Ascending aorta (tissue), 2 donors: ENCODE measurements around the gene KCNIP3. TPM values are rescaled to one million over a fixed set of nuclear protein-coding genes. Genes with fewer than 3 reads are reported as not detected.

Source experiments
- DNase-seq, 2 donors: peaks; one replicate each; pipeline ENCODE4 v3.0.0-alpha.2; 2019; ENCODE audit warnings: low spot score in 2 of 2
- H3K27ac ChIP-seq, 2 donors: fragments of 200-600 bp; sonication (generic); one replicate each; pipeline ENCODE4 v1.5.1; 2016 to 2017; ENCODE audit warnings: mild to moderate bottlenecking in 1 of 2
- H3K27me3 ChIP-seq: fragments of 200-600 bp; sonication (generic); one replicate; pipeline ENCODE4 v1.5.1; 2017
- H3K36me3 ChIP-seq, 2 donors: fragments of 200-600 bp; sonication (generic); one replicate each; pipeline ENCODE4 v1.5.1; 2016
- H3K4me1 ChIP-seq, 2 donors: fragments of 200-600 bp; sonication (generic); one replicate each; pipeline ENCODE4 v1.5.1; 2016 to 2017; ENCODE audit warnings: mild to moderate bottlenecking in 1 of 2
- H3K4me3 ChIP-seq, 2 donors: fragments of 200-600 bp; sonication (generic); one replicate each; pipeline ENCODE4 v1.5.1; 2016 to 2017; ENCODE audit warnings: mild to moderate bottlenecking in 1 of 2
- H3K9me3 ChIP-seq, 2 donors: fragments of 200-600 bp; sonication (generic); one replicate each; pipeline ENCODE4 v1.5.1; 2016
- intact Hi-C: fragments of 100-400 bp; cut with DNase I; formaldehyde crosslinking; loops from one replicate; pipeline ENCODE4 v1.15.1; 2023
- total RNA-seq: library from RNA; depleted of rRNA; stranded (reverse); fragments of >200 nt; gene quantifications from one replicate; pipeline ENCODE4 v1.1.0, GENCODE V29; 2016
- TF ChIP-seq, protein P1 (sequence below), 3 experiments: fragments of 200-600 bp in 2 of 3; fragments of 450-650 bp in 1 of 3; sonication (generic) in 2 of 3; IDR thresholded peaks; one replicate each; pipeline ENCODE4 v1.5.1; 2016 to 2019; ENCODE audit warnings: antibody characterized with exemption in 3 of 3, mild to moderate bottlenecking in 1 of 3, moderate library complexity in 1 of 3

KCNIP3 gene
- total RNA-seq, 1 donor from 2014 or later: 5.2 TPM

DNA sequence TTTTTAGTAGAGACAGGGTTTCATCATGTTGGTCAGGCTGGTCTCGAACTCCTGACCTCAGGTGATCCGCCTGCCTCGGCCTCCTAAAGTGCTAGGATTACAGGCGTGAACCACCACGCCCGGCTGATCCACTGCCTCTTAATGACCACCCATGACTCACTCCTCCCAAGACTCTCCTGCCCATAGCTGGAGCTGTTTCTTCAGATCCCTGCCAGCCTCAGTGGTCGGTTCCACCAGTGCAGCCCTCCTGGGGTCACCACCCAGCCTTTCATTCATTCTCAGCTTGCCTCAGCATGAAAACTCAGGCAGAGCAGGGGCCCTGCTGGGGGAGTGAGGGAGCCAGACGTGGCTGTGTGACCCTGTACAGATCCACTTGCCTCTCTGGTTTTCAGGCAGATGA lies 12.5 kb downstream of the KCNIP3 start:
- TF ChIP-seq, protein P1, sequence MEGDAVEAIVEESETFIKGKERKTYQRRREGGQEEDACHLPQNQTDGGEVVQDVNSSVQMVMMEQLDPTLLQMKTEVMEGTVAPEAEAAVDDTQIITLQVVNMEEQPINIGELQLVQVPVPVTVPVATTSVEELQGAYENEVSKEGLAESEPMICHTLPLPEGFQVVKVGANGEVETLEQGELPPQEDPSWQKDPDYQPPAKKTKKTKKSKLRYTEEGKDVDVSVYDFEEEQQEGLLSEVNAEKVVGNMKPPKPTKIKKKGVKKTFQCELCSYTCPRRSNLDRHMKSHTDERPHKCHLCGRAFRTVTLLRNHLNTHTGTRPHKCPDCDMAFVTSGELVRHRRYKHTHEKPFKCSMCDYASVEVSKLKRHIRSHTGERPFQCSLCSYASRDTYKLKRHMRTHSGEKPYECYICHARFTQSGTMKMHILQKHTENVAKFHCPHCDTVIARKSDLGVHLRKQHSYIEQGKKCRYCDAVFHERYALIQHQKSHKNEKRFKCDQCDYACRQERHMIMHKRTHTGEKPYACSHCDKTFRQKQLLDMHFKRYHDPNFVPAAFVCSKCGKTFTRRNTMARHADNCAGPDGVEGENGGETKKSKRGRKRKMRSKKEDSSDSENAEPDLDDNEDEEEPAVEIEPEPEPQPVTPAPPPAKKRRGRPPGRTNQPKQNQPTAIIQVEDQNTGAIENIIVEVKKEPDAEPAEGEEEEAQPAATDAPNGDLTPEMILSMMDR (IDR thresholded peaks at IDR 0.05): no peak
- H3K9me3 ChIP-seq: no peaks in the 10 kb centered on the region
- peaks cover 0 to 1% of the 10 kb centered on the region in 2 donors for H3K4me1 ChIP-seq
- DNase-seq: no peak
- H3K27me3 ChIP-seq: no peaks in the 10 kb centered on the region
- H3K4me3 ChIP-seq: no peak overlapping the region
- H3K27ac ChIP-seq: no peak overlapping the region
- no peaks in the 10 kb centered on the region for H3K36me3 ChIP-seq
- intact Hi-C loops: no loop called here

DNA sequence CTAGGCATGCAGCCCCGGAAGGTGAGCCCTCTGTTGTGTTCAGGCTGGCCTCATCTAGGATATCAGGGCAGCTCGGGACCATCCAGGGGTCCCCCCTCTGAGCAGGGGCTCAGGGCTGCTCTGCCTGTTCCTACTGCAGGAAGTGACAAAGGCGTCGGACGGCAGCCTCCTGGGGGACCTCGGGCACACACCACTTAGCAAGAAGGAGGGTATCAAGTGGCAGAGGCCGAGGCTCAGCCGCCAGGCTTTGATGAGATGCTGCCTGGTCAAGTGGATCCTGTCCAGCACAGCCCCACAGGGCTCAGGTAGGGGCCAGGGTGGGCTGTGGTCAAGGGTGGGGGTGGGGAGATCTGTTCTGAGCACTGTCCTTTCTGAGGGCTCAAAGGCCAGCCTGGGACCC lies 13.1 kb downstream of the KCNIP3 start:
- H3K27ac ChIP-seq: no peak overlapping the region
- TF ChIP-seq, protein P1 (IDR thresholded peaks at IDR 0.05): no peak
- no peaks in the 10 kb centered on the region for H3K4me1 ChIP-seq
- H3K4me3 ChIP-seq: no peak overlapping the region
- intact Hi-C loops: no loop called here
- H3K9me3 ChIP-seq: no peaks in the 10 kb centered on the region
- H3K36me3 ChIP-seq: no peaks in the 10 kb centered on the region
- no peaks in the 10 kb centered on the region for H3K27me3 ChIP-seq
- no peak for DNase-seq

DNA sequence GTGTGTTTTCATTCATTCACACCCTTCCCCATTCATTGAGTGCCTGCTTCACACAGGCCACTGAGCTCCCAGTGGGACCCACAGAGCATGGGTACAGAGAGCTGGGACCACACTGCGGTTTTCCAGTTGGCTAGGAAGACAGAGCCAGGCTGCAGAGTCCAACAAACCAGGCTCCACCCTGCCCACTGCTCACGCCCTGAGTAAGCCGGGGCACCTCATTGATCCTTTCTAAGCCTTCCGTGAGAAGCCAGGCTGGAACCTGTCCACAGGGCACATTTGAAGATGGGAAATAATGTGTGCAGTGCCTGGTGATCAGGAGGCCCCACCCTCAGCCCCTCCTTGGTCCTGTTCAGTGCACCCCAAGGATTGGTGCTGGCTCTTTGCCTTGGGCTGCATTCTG lies 13.5 kb downstream of the KCNIP3 start:
- Histone ChIP-seq H3K27me3 (no peaks in the 10 kb centered on the region), H3K36me3 (no peaks in the 10 kb centered on the region), H3K27ac (no peak overlapping the region), H3K4me1 (no peaks in the 10 kb centered on the region), H3K9me3 (no peaks in the 10 kb centered on the region), H3K4me3 (no peak overlapping the region)
- intact Hi-C loops: no loop called here
- TF ChIP-seq, protein P1 (IDR thresholded peaks at IDR 0.05): no peak
- no peak for DNase-seq

DNA sequence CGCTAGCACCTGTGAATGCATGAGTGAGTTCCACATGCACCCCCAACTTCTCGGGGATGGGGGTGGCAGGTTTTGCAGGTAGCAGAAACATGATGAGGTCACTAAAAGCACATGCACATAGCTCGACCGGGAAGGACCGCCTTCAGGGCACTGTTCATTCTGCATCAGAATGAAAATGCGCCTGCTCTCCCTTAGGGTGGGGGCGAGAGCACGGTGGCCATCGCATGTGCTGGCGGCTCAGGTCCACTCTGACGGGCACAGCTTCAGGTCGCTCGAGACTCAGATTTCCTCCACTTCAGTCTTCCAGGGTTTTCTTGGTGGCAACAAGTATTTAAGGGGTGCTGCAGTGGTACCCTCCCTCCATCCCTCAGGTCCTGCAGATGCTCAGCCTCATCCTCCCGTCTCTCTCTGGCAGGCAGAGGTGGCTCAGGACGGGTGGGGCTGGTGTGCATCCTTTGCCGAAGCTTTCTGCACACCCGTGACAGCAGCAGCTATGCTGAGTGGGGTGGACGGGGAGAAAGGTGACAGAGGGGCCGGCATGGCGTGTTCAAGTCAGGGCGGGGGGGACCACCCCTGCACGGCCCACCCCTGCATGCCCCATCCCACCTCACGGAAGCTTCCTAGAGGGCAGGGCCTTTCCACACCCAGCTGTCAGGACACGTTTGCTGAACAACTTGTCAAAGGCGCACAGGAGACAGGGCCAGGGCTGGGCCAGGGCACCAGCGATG lies 14.8 kb downstream of the KCNIP3 start:
- TF ChIP-seq, protein P1 (IDR thresholded peaks at IDR 0.05): no peak
- Histone ChIP-seq H3K4me1 (no peaks in the 10 kb centered on the region), H3K36me3 (no peaks in the 10 kb centered on the region), H3K27ac (no peak overlapping the region), H3K9me3 (no peaks in the 10 kb centered on the region), H3K4me3 (no peak overlapping the region), H3K27me3 (no peaks in the 10 kb centered on the region)
- no peak for DNase-seq
- intact Hi-C loops: no loop called here

DNA sequence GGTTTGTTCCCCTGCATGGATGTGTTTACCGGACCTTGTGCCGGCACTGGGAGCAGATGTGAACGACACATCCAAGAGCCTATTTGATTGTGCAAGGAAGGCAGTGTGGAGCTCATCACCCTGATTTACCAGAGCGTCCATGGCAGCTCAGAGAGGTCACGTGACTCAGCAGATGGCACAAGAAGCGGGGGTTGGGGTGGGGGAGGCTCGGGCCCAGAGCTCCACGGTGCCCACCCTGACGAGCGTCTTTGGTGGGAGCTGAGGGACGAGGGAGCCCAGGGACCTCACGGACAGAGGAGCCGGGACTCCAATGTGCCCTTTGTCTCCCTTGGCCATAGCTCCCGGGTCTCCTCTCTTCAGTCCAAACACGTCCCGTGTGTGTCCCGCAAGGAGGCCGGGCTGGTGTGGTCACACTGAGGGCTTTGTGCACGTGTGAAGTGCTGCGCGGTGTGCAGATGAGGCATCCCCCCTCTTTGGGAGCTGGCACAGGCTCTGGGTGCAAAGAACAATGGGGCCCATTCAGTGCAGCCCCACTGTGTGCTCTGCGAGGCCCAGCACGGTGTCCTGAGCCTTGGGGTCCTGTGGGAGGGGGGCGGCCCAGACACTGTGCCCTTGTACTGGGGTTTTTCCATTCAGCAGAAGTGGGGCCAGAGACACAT lies 15.5 kb downstream of the KCNIP3 start:
- Histone ChIP-seq H3K27ac (no peak overlapping the region), H3K27me3 (no peaks in the 10 kb centered on the region), H3K4me1 (no peaks in the 10 kb centered on the region), H3K9me3 (no peaks in the 10 kb centered on the region), H3K36me3 (no peaks in the 10 kb centered on the region), H3K4me3 (no peak overlapping the region)
- no peak for DNase-seq
- intact Hi-C loops: no loop called here
- TF ChIP-seq, protein P1 (IDR thresholded peaks at IDR 0.05): no peak
